ENCODE results near the gene ATPAF2.

ATPAF2 gene

GRCh38 chr17:18021372-18021771 lies 17.6 kb downstream of the ATPAF2 start:
- H3K36me3 ChIP-seq (ENCODE audit: control insufficient read depth, low read depth, low read length) = no peaks in the 10 kb centered on the region
- no peak overlapping the region for H3K4me3 ChIP-seq (ENCODE audit: low read length)
- peaks cover 4% of the 10 kb centered on the region for H3K4me1 ChIP-seq (ENCODE audit: control insufficient read depth, low read depth, low read length)
- no peak overlapping the region for H3K9ac ChIP-seq (ENCODE audit: low read length)
- H3K27ac ChIP-seq (ENCODE audit: low read length) = no peak overlapping the region
- H3K27me3 ChIP-seq (ENCODE audit: control insufficient read depth, insufficient read depth, low read length) = no peaks in the 10 kb centered on the region
- H3K9me3 ChIP-seq (ENCODE audit: control insufficient read depth, low read depth, low read length) = no peaks in the 10 kb centered on the region

GRCh38 chr17:18020971-18021370 lies 18.0 kb downstream of the ATPAF2 start:
- Histone ChIP-seq H3K27ac (ENCODE audit: low read length) (no peak overlapping the region), H3K9me3 (ENCODE audit: control insufficient read depth, low read depth, low read length) (no peaks in the 10 kb centered on the region), H3K9ac (ENCODE audit: low read length) (no peak overlapping the region), H3K4me3 (ENCODE audit: low read length) (no peak overlapping the region), H3K36me3 (ENCODE audit: control insufficient read depth, low read depth, low read length) (no peaks in the 10 kb centered on the region), H3K27me3 (ENCODE audit: control insufficient read depth, insufficient read depth, low read length) (no peaks in the 10 kb centered on the region), H3K4me1 (ENCODE audit: control insufficient read depth, low read depth, low read length) (peaks cover 4% of the 10 kb centered on the region)

- Histone ChIP-seq H3K27ac (ENCODE audit: low read length) (no peak overlapping the region), H3K36me3 (ENCODE audit: control insufficient read depth, low read depth, low read length) (no peaks in the 10 kb centered on the region), H3K9me3 (ENCODE audit: control insufficient read depth, low read depth, low read length) (no peaks in the 10 kb centered on the region), H3K4me1 (ENCODE audit: control insufficient read depth, low read depth, low read length) (peaks cover 4% of the 10 kb centered on the region), H3K27me3 (ENCODE audit: control insufficient read depth, insufficient read depth, low read length) (no peaks in the 10 kb centered on the region), H3K4me3 (ENCODE audit: low read length) (no peak overlapping the region), H3K9ac (ENCODE audit: low read length) (no peak overlapping the region)
Measured at GRCh38 chr17:18019838-18020154, 19.2 kb downstream of the ATPAF2 start.

GRCh38 chr17:18018411-18018921 lies 20.5 kb downstream of the ATPAF2 start:
- Histone ChIP-seq H3K27me3 (ENCODE audit: control insufficient read depth, insufficient read depth, low read length) (no peaks in the 10 kb centered on the region), H3K4me3 (ENCODE audit: low read length) (no peak overlapping the region), H3K4me1 (ENCODE audit: control insufficient read depth, low read depth, low read length) (peaks cover 4% of the 10 kb centered on the region), H3K9ac (ENCODE audit: low read length) (no peak overlapping the region), H3K36me3 (ENCODE audit: control insufficient read depth, low read depth, low read length) (no peaks in the 10 kb centered on the region), H3K27ac (ENCODE audit: low read length) (no peak overlapping the region), H3K9me3 (ENCODE audit: control insufficient read depth, low read depth, low read length) (no peaks in the 10 kb centered on the region)

- H3K27me3 ChIP-seq (ENCODE audit: control insufficient read depth, insufficient read depth, low read length) = no peaks in the 10 kb centered on the region
- no peak overlapping the region for H3K9ac ChIP-seq (ENCODE audit: low read length)
- no peak overlapping the region for H3K4me3 ChIP-seq (ENCODE audit: low read length)
- no peaks in the 10 kb centered on the region for H3K36me3 ChIP-seq (ENCODE audit: control insufficient read depth, low read depth, low read length)
- peaks cover 4% of the 10 kb centered on the region for H3K4me1 ChIP-seq (ENCODE audit: control insufficient read depth, low read depth, low read length)
- H3K9me3 ChIP-seq (ENCODE audit: control insufficient read depth, low read depth, low read length) = no peaks in the 10 kb centered on the region
- H3K27ac ChIP-seq (ENCODE audit: low read length) = no peak overlapping the region
Measured at GRCh38 chr17:18017958-18018357, 21.0 kb downstream of the ATPAF2 start.

GRCh38 chr17:18016426-18016825 lies 22.5 kb downstream of the ATPAF2 start:
- peaks cover 4% of the 10 kb centered on the region for H3K4me1 ChIP-seq (ENCODE audit: control insufficient read depth, low read depth, low read length)
- H3K4me3 ChIP-seq (ENCODE audit: low read length) = no peak overlapping the region
- no peak overlapping the region for H3K27ac ChIP-seq (ENCODE audit: low read length)
- no peaks in the 10 kb centered on the region for H3K36me3 ChIP-seq (ENCODE audit: control insufficient read depth, low read depth, low read length)
- no peaks in the 10 kb centered on the region for H3K9me3 ChIP-seq (ENCODE audit: control insufficient read depth, low read depth, low read length)
- H3K9ac ChIP-seq (ENCODE audit: low read length) = no peak overlapping the region
- H3K27me3 ChIP-seq (ENCODE audit: control insufficient read depth, insufficient read depth, low read length) = no peaks in the 10 kb centered on the region

- peaks cover 4% of the 10 kb centered on the region for H3K4me1 ChIP-seq (ENCODE audit: control insufficient read depth, low read depth, low read length)
- no peak overlapping the region for H3K9ac ChIP-seq (ENCODE audit: low read length)
- no peaks in the 10 kb centered on the region for H3K27me3 ChIP-seq (ENCODE audit: control insufficient read depth, insufficient read depth, low read length)
- H3K36me3 ChIP-seq (ENCODE audit: control insufficient read depth, low read depth, low read length) = no peaks in the 10 kb centered on the region
- no peak overlapping the region for H3K4me3 ChIP-seq (ENCODE audit: low read length)
- no peaks in the 10 kb centered on the region for H3K9me3 ChIP-seq (ENCODE audit: control insufficient read depth, low read depth, low read length)
- no peak overlapping the region for H3K27ac ChIP-seq (ENCODE audit: low read length)
Measured at GRCh38 chr17:18015593-18015992, 23.4 kb downstream of the ATPAF2 start.

GRCh38 chr17:18014006-18014405 lies 25.0 kb downstream of the ATPAF2 start:
- no peak overlapping the region for H3K27ac ChIP-seq (ENCODE audit: low read length)
- H3K9me3 ChIP-seq (ENCODE audit: control insufficient read depth, low read depth, low read length) = no peaks in the 10 kb centered on the region
- no peaks in the 10 kb centered on the region for H3K4me1 ChIP-seq (ENCODE audit: control insufficient read depth, low read depth, low read length)
- H3K27me3 ChIP-seq (ENCODE audit: control insufficient read depth, insufficient read depth, low read length) = no peaks in the 10 kb centered on the region
- no peak overlapping the region for H3K9ac ChIP-seq (ENCODE audit: low read length)
- no peak overlapping the region for H3K4me3 ChIP-seq (ENCODE audit: low read length)
- no peaks in the 10 kb centered on the region for H3K36me3 ChIP-seq (ENCODE audit: control insufficient read depth, low read depth, low read length)

GRCh38 chr17:18011286-18011685 lies 27.7 kb downstream of the ATPAF2 start:
- Histone ChIP-seq H3K4me1 (ENCODE audit: control insufficient read depth, low read depth, low read length) (no peaks in the 10 kb centered on the region), H3K27me3 (ENCODE audit: control insufficient read depth, insufficient read depth, low read length) (no peaks in the 10 kb centered on the region), H3K36me3 (ENCODE audit: control insufficient read depth, low read depth, low read length) (no peaks in the 10 kb centered on the region), H3K9ac (ENCODE audit: low read length) (no peak overlapping the region), H3K9me3 (ENCODE audit: control insufficient read depth, low read depth, low read length) (no peaks in the 10 kb centered on the region), H3K27ac (ENCODE audit: low read length) (no peak overlapping the region), H3K4me3 (ENCODE audit: low read length) (no peak overlapping the region)

- Histone ChIP-seq H3K9me3 (ENCODE audit: control insufficient read depth, low read depth, low read length) (no peaks in the 10 kb centered on the region), H3K27ac (ENCODE audit: low read length) (no peak overlapping the region), H3K36me3 (ENCODE audit: control insufficient read depth, low read depth, low read length) (no peaks in the 10 kb centered on the region), H3K9ac (ENCODE audit: low read length) (no peak overlapping the region), H3K4me1 (ENCODE audit: control insufficient read depth, low read depth, low read length) (no peaks in the 10 kb centered on the region), H3K4me3 (ENCODE audit: low read length) (no peak overlapping the region), H3K27me3 (ENCODE audit: control insufficient read depth, insufficient read depth, low read length) (no peaks in the 10 kb centered on the region)
Measured at GRCh38 chr17:18009609-18010420, 29.2 kb downstream of the ATPAF2 start.

- H3K9me3 ChIP-seq (ENCODE audit: control insufficient read depth, low read depth, low read length) = no peaks in the 10 kb centered on the region
- no peaks in the 10 kb centered on the region for H3K4me1 ChIP-seq (ENCODE audit: control insufficient read depth, low read depth, low read length)
- no peak overlapping the region for H3K27ac ChIP-seq (ENCODE audit: low read length)
- no peaks in the 10 kb centered on the region for H3K36me3 ChIP-seq (ENCODE audit: control insufficient read depth, low read depth, low read length)
- no peaks in the 10 kb centered on the region for H3K27me3 ChIP-seq (ENCODE audit: control insufficient read depth, insufficient read depth, low read length)
- H3K9ac ChIP-seq (ENCODE audit: low read length) = no peak overlapping the region
- H3K4me3 ChIP-seq (ENCODE audit: low read length) = no peak overlapping the region
Measured at GRCh38 chr17:18008496-18009268, 30.3 kb downstream of the ATPAF2 start.

Measured in iPS-18a (cell line).